AG04450 (cell line): ENCODE measurements around the gene PIGO. TPM values are rescaled to one million over a fixed set of nuclear protein-coding genes. Genes with fewer than 3 reads are reported as not detected.

Source experiments
- CTCF ChIA-PET: fragments of 300-600, 350-600 bp; formaldehyde crosslinking; extraction: SDS; loops from one replicate; lab custom pipeline; 2022; ENCODE audit warnings: antibody characterized with exemption, inconsistent platforms; lab: Charles Lee
- POLR2A ChIA-PET: fragments of 350-600 bp; formaldehyde crosslinking; extraction: SDS; loops from one replicate; lab custom pipeline; 2021; ENCODE audit warnings: antibody characterized with exemption, inconsistent platforms; lab: Yijun Ruan, JAX
- DNase-seq: peaks from one replicate; pipeline ENCODE4 v3.0.0-alpha.2; 2011; ENCODE audit warnings: low read depth, low spot score
- H3K27ac ChIP-seq: one replicate; pipeline ENCODE4 v1.5.1; 2012; ENCODE audit warnings: low read depth, low read length, control low read depth
- H3K27me3 ChIP-seq: one replicate; pipeline ENCODE4 v1.6.0; 2012; ENCODE audit warnings: low read length; ENCODE audit not compliant: control insufficient read depth, insufficient read depth
- H3K4me3 ChIP-seq: 2 replicates; pipeline ENCODE4 v1.5.1; 2011; ENCODE audit warnings: mild to moderate bottlenecking, low read depth, low read length, control low read depth
- H3K9me3 ChIP-seq: 2 replicates; pipeline ENCODE4 v1.5.1; 2012; ENCODE audit warnings: low read length; ENCODE audit not compliant: control insufficient read depth, insufficient read depth
- polyA plus RNA-seq: library from polyadenylated mRNA; depleted of rRNA; stranded (reverse); fragments of >200 nt; gene quantifications from 2 replicates; pipeline ENCODE4 v1.2.3, GENCODE V29; 2011
- TF ChIP-seq, protein P1 (sequence below): IDR thresholded peaks from 2 replicates; pipeline ENCODE4 v1.5.1; 2011; ENCODE audit warnings: low read depth, low read length, control low read depth, inconsistent platforms

Gene PIGO
- polyA plus RNA-seq, 1 experiment: 14.3 TPM

DNA sequence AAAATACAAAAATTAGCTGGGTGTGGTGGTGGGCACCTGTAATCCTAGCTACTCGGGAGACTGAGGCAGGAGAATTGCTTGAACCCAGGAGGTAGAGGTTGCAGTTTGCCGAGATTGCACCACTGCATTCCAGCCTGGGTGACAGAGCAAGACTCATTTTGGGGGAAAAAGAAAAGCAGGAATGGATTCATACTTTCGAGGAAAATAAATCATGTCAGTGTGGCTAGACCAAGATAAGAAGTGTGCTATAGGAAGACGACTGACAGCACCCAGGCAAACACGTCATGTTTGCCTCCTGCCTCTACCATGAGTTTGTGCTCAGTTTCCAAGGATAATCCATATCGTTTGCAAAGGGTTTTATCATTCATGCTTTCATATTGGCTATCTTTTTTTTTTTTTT lies 38.5 kb upstream of the PIGO start:
- ChIA-PET CTCF (interaction anchor here (1.4 kb wide), 1 partner anchor 125 kb away, joined by 3 read pairs; no protein-coding TSS in a partner anchor), POLR2A (no interaction called here)
- DNase-seq: no peak
- Histone ChIP-seq H3K27ac (no peak overlapping the region), H3K4me3 (no peak overlapping the region), H3K9me3 (peaks cover 7% of the 10 kb centered on the region; the same call in 1 of the 2 replicates), H3K27me3 (peaks cover 4% of the 10 kb centered on the region)
- TF ChIP-seq, protein P1, sequence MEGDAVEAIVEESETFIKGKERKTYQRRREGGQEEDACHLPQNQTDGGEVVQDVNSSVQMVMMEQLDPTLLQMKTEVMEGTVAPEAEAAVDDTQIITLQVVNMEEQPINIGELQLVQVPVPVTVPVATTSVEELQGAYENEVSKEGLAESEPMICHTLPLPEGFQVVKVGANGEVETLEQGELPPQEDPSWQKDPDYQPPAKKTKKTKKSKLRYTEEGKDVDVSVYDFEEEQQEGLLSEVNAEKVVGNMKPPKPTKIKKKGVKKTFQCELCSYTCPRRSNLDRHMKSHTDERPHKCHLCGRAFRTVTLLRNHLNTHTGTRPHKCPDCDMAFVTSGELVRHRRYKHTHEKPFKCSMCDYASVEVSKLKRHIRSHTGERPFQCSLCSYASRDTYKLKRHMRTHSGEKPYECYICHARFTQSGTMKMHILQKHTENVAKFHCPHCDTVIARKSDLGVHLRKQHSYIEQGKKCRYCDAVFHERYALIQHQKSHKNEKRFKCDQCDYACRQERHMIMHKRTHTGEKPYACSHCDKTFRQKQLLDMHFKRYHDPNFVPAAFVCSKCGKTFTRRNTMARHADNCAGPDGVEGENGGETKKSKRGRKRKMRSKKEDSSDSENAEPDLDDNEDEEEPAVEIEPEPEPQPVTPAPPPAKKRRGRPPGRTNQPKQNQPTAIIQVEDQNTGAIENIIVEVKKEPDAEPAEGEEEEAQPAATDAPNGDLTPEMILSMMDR: no peak

DNA sequence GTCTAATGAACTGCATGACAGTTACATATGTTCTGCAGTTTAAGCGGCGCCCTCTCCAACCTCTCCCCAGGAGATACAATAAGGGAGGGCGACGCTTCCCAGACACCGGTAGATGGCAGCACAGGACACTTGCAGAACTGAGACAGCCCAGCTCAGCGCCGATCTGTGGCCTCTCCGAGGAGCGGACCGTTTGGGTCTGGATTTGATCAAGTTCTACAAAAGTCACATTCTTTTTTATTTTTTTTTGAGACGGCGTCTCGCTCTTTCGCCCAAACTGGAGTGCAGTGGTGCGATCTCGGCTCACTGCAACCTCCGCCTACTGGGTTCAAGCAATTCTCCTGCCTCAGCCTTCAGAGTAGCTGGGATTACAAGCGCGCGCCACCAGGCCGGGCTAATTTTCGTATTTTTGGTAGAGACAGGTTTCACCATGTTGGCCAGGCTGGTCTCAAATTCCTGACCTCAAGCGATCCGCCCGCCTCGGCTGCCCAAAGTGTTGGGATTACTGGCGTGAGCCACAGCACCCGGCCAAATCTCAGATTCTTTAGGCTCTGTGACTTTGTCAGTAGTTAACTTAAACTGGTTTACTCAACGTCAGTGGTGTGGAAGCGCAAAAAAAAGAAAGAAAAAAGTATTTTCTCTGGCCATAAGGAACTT lies 20.6 kb upstream of the PIGO start:
- DNase-seq: peak; percentile 84
- Histone ChIP-seq H3K9me3 (no peaks in the 10 kb centered on the region), H3K27me3 (no peaks in the 10 kb centered on the region), H3K27ac (no peak overlapping the region), H3K4me3 (peak overlapping the region; percentile 98)
- CTCF ChIA-PET: interaction anchor here (0.6 to 5.0 kb wide), 21 partner anchors 13 to 437 kb away, joined by 3 to 58 read pairs (median 4); partner anchors contain the start of genes PIGO and UNC13B
- TF ChIP-seq, protein P1: peak; percentile 95
- POLR2A ChIA-PET: interaction anchor here (0.7 to 1.5 kb wide), 3 partner anchors 14 to 437 kb away, joined by 3 to 5 read pairs (median 3); partner anchors contain the start of genes STOML2 and UNC13B

DNA sequence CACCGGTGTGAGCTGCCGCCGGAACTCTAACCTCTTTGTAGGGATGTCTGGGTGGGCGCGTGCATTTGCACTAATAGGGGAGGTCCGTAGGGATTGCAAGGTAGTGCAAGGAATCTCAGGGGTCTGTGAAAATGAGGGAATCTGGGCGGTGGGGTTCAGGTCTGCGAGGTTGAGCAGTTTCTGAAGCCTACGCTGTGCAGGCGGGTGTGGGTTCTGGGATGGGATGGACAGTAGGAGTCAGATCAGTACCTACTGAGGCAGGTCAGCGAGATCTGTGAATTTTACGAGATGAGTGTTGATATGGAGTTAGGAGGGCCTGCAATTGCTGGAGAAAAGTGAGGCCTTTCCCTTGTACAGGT lies 20.1 kb upstream of the PIGO start:
- no peak for DNase-seq

DNA sequence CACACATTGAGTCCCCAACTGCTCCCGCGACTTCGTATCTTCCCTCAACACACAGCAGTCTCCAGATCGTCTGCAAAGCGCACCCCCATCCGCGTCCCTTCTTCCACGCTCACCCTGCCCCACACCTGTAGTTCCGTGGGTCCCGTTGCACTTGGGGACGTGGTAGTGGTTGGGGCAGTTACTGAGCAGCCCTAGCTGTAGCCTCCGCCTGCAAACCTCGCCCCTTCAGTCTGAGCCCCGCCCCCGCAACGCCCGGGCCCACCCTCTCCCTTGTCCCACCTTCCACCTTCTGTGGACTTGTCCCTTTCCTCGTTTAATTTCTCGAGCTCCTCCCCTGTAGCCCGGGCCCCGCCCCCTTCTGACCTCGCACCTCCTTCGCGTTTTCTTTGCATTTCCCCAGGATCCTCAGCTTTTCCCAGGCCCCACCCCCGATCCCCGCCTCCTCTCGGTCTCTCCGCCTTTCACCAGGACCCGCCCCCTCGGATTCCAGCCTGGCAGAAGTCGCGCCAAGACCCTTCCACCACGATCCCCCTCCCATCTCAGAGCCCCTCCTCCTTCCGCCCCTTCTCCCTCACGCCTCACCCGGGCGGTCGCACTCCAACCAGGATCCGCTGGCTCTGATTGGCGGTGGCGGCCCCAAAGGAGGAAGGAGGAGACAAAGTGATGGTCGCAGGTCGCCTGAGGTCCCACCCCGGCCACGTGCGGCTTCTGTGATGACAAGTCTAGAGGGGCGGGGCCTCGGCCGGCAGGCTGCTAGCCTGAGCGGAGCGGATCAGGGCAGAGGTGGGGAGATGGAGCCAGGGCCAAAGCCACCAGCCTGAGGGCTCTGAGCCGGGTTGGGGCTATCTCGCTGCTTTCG lies 19.5 kb upstream of the PIGO start, which contains the start of gene ATOSB:
TSS of gene ATOSB (minus strand) at position 183 of the 859 bp plus-strand sequence. CDS start 7,588 bp downstream, outside the sequence.
- peak; percentile 86 for DNase-seq
- CTCF ChIA-PET: interaction anchor here (0.6 to 5.0 kb wide), 16 partner anchors 13 to 438 kb away, joined by 3 to 58 read pairs (median 5); partner anchors contain the start of genes UNC13B and VCP
- POLR2A ChIA-PET: interaction anchor here (0.6 to 1.5 kb wide), 10 partner anchors 13 to 445 kb away, joined by 3 to 7 read pairs (median 3); partner anchors contain the start of genes RUSC2, STOML2, UNC13B and VCP
- peak within 1 kb of the TSS; percentile 91 for H3K27ac ChIP-seq
- no peaks in the 10 kb centered on the region for H3K9me3 ChIP-seq
- TF ChIP-seq, protein P1: no peak
- H3K4me3 ChIP-seq: peak within 1 kb of the TSS; percentile 98
- H3K27me3 ChIP-seq: no peaks in the 10 kb centered on the region

More for the DNA sequence above, 20.1 kb upstream of the PIGO start:
- TF ChIP-seq, protein P1: no peak
- peak overlapping the region; percentile 61 for H3K27ac ChIP-seq
- no peaks in the 10 kb centered on the region for H3K27me3 ChIP-seq
- ChIA-PET POLR2A (interaction anchor here (0.7 to 1.5 kb wide), 5 partner anchors 13 to 437 kb away, joined by 3 to 5 read pairs (median 3); partner anchors contain the start of genes STOML2 and UNC13B), CTCF (interaction anchor here (0.6 to 5.0 kb wide), 18 partner anchors 13 to 437 kb away, joined by 3 to 58 read pairs (median 4); partner anchors contain the start of gene UNC13B)
- H3K9me3 ChIP-seq: no peaks in the 10 kb centered on the region
- H3K4me3 ChIP-seq: peak overlapping the region; percentile 98
